DMS 273 (cell line): ENCODE results near the gene SLC39A8.
"Not testable (repeated sequence)": the region's sequence is repeated elsewhere in the genome, so short reads cannot be mapped to it uniquely, and the experiment has no call there.

Source experiments
- DNase-seq: peaks from one replicate; lab custom pipeline; 2025; ENCODE audit not compliant: unreplicated experiment; lab: John Stamatoyannopoulos, UW

The SLC39A8 gene

DNA sequence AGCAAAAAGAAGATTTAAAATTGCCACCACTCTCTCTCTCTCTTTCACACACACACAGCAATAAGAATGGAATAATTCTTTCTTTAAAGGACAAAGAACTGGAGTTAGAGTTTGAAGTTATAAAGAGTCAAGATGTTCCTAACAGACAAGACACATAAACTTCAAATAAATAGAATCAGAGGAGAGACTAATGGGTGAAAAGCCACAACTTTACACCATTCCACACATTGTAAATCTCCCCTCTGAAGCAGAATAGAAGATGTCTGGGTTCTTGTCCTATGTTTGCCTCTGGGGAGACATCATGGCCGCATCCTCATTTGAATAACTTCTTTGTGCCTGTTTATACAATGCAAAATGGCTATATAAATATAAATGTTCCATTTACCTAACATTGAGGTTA lies 39.6 kb downstream of the SLC39A8 start:
- no peak for DNase-seq

GRCh38 chr4:102302762-102303161 lies 42.5 kb downstream of the SLC39A8 start:
- DNase-seq, result no peak

DNA sequence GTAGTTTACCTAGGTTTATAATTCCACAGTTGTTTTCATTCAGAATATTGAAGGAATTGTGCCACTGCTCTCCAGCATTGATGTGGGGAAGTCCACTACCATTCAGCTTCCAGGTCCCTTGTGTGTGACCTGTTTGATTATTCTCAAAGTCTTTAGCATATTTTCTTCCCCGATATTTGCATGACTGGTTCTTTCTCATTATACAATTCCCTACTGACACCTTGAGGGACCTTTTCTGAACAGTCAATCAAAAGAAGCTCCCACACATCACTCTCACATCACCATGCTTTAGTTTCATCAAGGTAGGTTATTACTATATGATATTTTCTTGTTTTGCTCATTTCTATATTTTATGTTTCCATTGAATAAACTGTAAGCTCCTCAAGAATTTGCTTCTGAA lies 44.1 kb downstream of the SLC39A8 start:
- no peak for DNase-seq

DNA sequence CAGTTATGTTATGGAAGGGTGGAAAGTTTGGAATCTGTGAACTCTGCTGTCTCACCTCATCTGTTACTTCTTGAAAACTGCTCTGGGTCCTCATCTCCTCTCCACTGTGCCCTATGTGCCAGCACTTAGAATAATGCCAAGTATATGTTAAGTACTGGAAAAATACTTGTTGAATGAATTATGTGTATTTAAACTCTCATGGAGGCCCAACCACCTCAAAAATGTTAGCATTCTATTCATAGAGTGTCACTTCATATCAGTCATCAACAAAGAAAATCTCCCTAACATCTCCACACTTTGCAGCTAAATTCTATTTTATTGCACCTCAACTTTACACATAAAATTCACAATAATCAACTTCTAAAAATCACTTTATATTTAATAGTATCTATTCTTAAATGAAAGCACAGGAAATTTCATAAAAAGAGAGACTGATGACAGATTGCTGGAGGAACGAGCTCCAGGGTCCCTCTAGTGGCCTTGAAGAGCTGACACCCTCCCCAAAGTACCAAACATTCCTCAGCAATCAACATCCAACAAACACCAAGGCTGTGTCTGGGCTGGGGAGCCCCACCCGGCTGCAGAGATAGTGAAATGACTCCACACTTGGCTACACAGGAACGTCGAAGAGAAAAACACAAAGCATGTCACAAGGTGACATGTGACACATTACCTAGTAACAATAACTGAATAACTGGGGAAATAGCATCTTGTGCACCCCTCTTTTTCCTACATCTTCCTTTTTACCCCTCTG lies 45.8 kb downstream of the SLC39A8 start:
- peak; percentile 48 for DNase-seq

- no peak for DNase-seq
Measured at GRCh38 chr4:102298716-102299115, 46.6 kb downstream of the SLC39A8 start.

- no peak for DNase-seq
Measured at GRCh38 chr4:102295153-102295862, 50.0 kb downstream of the SLC39A8 start.

DNA sequence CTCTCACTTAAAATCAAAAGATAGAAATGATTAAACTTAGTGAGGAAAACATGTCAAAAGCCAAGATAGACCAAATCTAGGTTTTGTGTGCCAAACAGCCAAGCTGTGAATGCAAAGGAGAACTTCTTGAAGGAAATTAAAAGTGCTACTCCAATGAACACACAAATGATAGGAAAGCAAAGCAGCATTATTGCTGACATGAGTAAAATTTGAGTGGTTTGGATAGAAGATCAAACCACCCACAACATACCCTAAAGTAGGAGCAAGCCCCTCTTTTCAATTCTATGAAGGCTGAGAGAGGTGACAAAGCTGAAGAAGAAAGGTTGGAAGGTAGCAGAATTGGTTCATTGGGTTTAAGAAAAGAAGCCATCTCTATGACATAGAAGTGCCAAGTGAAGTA lies 56.8 kb downstream of the SLC39A8 start:
- DNase-seq, result no peak

DNA sequence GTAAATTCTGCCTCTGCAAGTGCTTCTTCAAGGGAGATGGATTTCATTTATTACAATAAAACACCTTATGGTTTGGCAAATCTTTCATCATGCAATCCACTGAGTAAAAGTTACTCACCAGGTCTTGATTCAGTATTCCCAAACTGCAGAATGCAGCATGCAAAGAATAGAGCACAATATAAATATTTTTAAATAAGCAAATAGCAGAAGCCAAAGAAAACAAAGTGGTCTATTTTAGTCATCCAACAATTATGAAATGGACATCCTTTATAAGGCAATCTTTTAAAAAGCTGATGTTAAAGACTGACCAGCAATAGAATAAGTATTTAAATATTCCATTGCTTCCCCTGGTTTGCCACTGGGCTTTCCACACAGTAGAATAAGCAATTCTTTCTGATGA lies 59.5 kb downstream of the SLC39A8 start:
- no peak for DNase-seq

DNA sequence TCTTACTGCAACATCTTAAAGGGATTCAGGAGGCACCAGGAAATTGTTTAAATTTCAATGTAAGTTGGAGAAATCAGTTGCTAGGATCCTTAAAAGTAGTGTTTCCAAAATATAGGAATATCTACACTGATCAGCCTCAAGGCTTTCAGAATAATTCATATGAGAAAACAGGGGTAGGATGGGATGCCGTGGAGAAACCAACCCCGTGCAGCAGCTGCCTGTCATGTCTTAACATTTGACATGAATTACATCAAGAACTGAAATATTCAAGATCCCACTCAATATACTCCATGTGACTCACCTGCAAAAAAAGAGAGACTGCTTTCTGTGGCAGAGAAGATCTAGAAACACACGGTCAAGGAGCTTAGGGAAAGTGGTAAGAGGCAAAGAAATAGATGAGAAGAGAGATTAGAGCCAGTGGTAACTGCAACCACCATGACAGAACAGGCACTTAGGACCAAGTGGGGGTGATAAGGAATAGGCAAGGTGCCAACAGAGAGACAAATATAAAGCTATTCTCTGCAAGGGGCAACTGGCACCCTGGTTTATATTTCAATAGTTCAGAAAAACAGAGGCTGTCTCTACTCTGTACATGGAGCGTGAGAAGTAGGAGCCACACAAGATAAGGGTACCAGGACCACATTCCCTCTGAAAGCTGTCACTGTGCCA lies 64.0 kb downstream of the SLC39A8 start:
- no peak for DNase-seq

GRCh38 chr4:102273317-102273716 lies 72.0 kb downstream of the SLC39A8 start:
- not testable (repeated sequence) for DNase-seq

GRCh38 chr4:102272318-102272717 lies 73.0 kb downstream of the SLC39A8 start:
- DNase-seq, result no peak

DNA sequence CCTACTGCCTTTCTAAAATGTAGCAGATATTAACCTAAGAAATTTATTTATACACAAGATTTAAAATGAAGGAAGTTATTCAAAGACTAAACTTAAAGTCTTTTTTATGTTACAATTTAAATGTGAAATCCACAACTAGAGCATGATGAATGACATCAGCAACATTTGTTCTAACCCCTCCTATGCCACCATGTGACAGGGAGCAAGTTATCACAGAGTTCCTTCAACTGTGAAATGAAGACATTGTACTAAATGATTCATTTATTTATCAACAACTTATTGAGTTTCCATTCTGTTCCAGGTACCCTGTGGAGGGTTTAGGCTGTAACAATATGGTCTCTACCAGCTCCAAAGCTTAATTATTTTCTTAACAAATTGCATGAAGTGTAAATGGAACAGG lies 76.9 kb downstream of the SLC39A8 start:
- no peak for DNase-seq

- DNase-seq, result peak; percentile 76
Measured at GRCh38 chr4:102263024-102263787, 82.1 kb downstream of the SLC39A8 start.

DNA sequence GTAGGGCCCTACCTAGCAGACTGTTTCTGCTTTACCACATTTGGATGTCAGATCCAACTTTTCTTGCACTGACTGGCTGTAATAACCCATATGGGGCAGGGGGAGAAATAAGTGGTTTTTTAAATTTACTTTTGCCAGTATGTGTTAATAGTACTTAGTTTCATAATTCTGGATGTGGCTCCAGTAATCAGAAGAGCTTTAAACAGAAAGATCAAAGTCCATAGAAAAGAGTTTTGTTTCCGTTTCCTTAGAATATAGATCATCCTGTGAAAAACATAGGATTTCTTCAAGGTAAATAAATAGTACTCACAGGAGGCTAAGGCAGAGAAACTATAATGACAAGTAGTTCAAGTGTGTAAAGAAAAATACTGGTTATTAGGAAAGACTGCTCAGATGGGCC lies 85.6 kb downstream of the SLC39A8 start:
- no peak for DNase-seq

DNA sequence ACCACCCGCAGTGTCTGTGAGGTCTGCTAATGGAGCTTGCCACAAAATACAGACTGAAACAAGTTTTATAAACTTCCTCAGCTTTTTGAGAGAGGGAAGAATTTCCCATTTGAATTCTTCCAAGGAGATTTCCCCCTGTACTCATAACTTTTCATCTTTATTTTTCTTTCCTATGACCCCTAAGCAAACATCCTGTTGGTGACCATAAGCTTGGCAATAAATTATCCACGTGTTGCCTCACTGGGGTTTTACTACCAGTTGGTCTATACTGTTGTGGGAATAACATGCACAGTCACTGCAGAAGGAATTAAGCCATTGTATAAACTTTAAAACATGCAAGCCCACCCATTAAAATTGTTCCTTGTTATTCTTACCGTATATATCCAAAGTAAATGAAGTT lies 86.2 kb downstream of the SLC39A8 start:
- peak; percentile 21 for DNase-seq

DNA sequence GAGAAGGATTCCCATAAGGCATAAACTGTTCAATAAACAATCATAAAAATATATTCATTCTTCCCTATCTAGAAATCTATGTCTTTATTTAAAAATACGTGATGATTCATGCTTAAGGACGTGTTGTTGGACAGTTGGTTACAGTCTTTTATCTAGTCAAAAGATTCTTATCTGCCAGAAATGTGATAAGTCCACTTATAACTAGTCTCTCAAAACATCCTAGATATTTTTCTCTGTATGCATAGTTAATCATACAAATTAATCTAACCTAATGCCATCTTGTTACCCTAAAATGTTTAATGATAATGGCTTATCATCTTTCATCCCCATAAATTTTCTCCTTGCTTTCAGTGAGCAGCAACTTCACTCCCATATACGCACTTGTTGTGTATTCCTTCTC lies 89.0 kb downstream of the SLC39A8 start:
- DNase-seq, result no peak

- no peak for DNase-seq
Measured at GRCh38 chr4:102253860-102254259, 91.4 kb downstream of the SLC39A8 start.

DNA sequence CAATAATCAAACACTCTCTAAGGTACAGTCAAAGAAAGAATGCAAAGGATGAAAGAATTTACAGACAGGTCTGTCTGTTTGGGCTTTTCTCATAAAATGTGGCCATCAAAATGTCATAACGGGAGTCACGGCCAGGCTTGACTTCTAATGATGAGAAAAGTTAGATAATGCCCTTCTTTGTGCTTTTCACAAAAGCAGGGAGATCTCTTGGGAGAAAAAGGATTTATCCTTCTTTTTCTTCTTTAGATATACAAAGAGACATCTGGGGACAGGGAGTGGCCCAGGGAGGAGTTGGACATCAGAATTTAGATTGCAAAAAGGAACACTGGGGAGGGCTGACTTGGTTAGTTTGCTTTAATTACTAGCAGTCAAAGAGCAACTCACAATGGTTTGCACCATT lies 93.1 kb downstream of the SLC39A8 start:
- DNase-seq, result no peak

- DNase-seq, result no peak
Measured at GRCh38 chr4:102250341-102250740, 94.9 kb downstream of the SLC39A8 start.

GRCh38 chr4:102247041-102247440 lies 98.2 kb downstream of the SLC39A8 start:
- DNase-seq, result no peak

- no peak for DNase-seq
Measured at GRCh38 chr4:102246416-102246815, 98.9 kb downstream of the SLC39A8 start.
